Parathyroid adenoma (tissue), 2 donors: Measurements from ENCODE around the gene NCKAP5.

Experiments
- H2AFZ ChIP-seq: fragments of 300-600 bp; sonication (generic); one replicate; pipeline ENCODE4 v1.7.0; 2017; ENCODE audit warnings: antibody characterized with exemption, mild to moderate bottlenecking
- H3K27ac ChIP-seq: fragments of 300-600 bp; sonication (generic); one replicate; pipeline ENCODE4 v1.7.0; 2017
- H3K27me3 ChIP-seq: fragments of 300-600 bp; sonication (generic); one replicate; pipeline ENCODE4 v1.7.0; 2017; ENCODE audit warnings: low read length; ENCODE audit not compliant: control insufficient read depth, insufficient read depth
- H3K36me3 ChIP-seq: fragments of 300-600 bp; sonication (generic); one replicate; pipeline ENCODE4 v1.7.0; 2017; ENCODE audit warnings: low read length; ENCODE audit not compliant: control insufficient read depth, insufficient read depth
- H3K4me1 ChIP-seq: fragments of 300-600 bp; sonication (generic); one replicate; pipeline ENCODE4 v1.7.0; 2017; ENCODE audit warnings: control low read depth
- H3K4me2 ChIP-seq: fragments of 300-600 bp; sonication (generic); one replicate; pipeline ENCODE4 v1.7.0; 2017; ENCODE audit warnings: low read length
- H3K4me3 ChIP-seq: fragments of 300-600 bp; sonication (generic); one replicate; pipeline ENCODE4 v1.7.0; 2017; ENCODE audit warnings: low read depth, low read length
- H3K79me2 ChIP-seq: fragments of 300-600 bp; sonication (generic); one replicate; pipeline ENCODE4 v1.7.0; 2017; ENCODE audit warnings: control low read depth
- H3K9ac ChIP-seq: fragments of 300-600 bp; sonication (generic); one replicate; pipeline ENCODE4 v1.7.0; 2017; ENCODE audit warnings: mild to moderate bottlenecking
- H3K9me3 ChIP-seq: fragments of 300-600 bp; sonication (generic); one replicate; pipeline ENCODE4 v1.7.0; 2017; ENCODE audit warnings: low read length; ENCODE audit not compliant: control insufficient read depth
- CTCF ChIP-seq: fragments of 300-600 bp; sonication (generic); IDR thresholded peaks from one replicate; pipeline ENCODE4 v1.7.0; 2017; ENCODE audit warnings: antibody characterized with exemption, mild to moderate bottlenecking
- donor health status: primary hyperparathyroidism.

Gene NCKAP5

GRCh38 chr2:132740081-132740720, 828.1 kb downstream of the NCKAP5 start:
- TF ChIP-seq CTCF, result no peak
- Histone ChIP-seq H3K27me3 (no peaks in the 10 kb centered on the region), H3K9me3 (no peaks in the 10 kb centered on the region), H3K9ac (no peak overlapping the region), H3K4me2 (no peak overlapping the region), H3K4me3 (no peak overlapping the region), H3K79me2 (no peaks in the 10 kb centered on the region), H3K4me1 (no peaks in the 10 kb centered on the region), H3K36me3 (no peaks in the 10 kb centered on the region), H3K27ac (no peak overlapping the region), H2AFZ (no peak overlapping the region)

GRCh38 chr2:132738223-132738622, 830.0 kb downstream of the NCKAP5 start:
- H3K79me2 ChIP-seq, result no peaks in the 10 kb centered on the region
- no peak overlapping the region for H3K9ac ChIP-seq
- no peak for TF ChIP-seq CTCF
- H3K4me3 ChIP-seq, result no peak overlapping the region
- H3K36me3 ChIP-seq, result no peaks in the 10 kb centered on the region
- no peak overlapping the region for H2AFZ ChIP-seq
- no peak overlapping the region for H3K27ac ChIP-seq
- H3K9me3 ChIP-seq, result no peaks in the 10 kb centered on the region
- H3K4me1 ChIP-seq, result no peaks in the 10 kb centered on the region
- H3K27me3 ChIP-seq, result no peaks in the 10 kb centered on the region
- no peak overlapping the region for H3K4me2 ChIP-seq

- Histone ChIP-seq H3K27ac (no peak overlapping the region), H3K4me3 (no peak overlapping the region), H3K9ac (no peak overlapping the region), H3K9me3 (no peaks in the 10 kb centered on the region), H3K36me3 (no peaks in the 10 kb centered on the region), H3K27me3 (no peaks in the 10 kb centered on the region), H2AFZ (no peak overlapping the region), H3K4me2 (no peak overlapping the region), H3K4me1 (no peaks in the 10 kb centered on the region), H3K79me2 (no peaks in the 10 kb centered on the region)
- TF ChIP-seq CTCF, result no peak
Observed at GRCh38 chr2:132736059-132736458, 832.2 kb downstream of the NCKAP5 start.

GRCh38 chr2:132734961-132735360, 833.3 kb downstream of the NCKAP5 start:
- no peak for TF ChIP-seq CTCF
- Histone ChIP-seq H3K36me3 (no peaks in the 10 kb centered on the region), H3K27ac (no peak overlapping the region), H2AFZ (no peak overlapping the region), H3K4me1 (no peaks in the 10 kb centered on the region), H3K9ac (no peak overlapping the region), H3K4me2 (no peak overlapping the region), H3K4me3 (no peak overlapping the region), H3K27me3 (no peaks in the 10 kb centered on the region), H3K9me3 (no peaks in the 10 kb centered on the region), H3K79me2 (no peaks in the 10 kb centered on the region)

- Histone ChIP-seq H2AFZ (no peak overlapping the region), H3K27me3 (no peaks in the 10 kb centered on the region), H3K36me3 (no peaks in the 10 kb centered on the region), H3K4me2 (no peak overlapping the region), H3K9ac (no peak overlapping the region), H3K79me2 (no peaks in the 10 kb centered on the region), H3K4me1 (no peaks in the 10 kb centered on the region), H3K4me3 (no peak overlapping the region), H3K27ac (no peak overlapping the region), H3K9me3 (no peaks in the 10 kb centered on the region)
- no peak for TF ChIP-seq CTCF
Observed at GRCh38 chr2:132733094-132733493, 835.2 kb downstream of the NCKAP5 start.
